ENCODE measurements around the gene CDH23.

DNA sequence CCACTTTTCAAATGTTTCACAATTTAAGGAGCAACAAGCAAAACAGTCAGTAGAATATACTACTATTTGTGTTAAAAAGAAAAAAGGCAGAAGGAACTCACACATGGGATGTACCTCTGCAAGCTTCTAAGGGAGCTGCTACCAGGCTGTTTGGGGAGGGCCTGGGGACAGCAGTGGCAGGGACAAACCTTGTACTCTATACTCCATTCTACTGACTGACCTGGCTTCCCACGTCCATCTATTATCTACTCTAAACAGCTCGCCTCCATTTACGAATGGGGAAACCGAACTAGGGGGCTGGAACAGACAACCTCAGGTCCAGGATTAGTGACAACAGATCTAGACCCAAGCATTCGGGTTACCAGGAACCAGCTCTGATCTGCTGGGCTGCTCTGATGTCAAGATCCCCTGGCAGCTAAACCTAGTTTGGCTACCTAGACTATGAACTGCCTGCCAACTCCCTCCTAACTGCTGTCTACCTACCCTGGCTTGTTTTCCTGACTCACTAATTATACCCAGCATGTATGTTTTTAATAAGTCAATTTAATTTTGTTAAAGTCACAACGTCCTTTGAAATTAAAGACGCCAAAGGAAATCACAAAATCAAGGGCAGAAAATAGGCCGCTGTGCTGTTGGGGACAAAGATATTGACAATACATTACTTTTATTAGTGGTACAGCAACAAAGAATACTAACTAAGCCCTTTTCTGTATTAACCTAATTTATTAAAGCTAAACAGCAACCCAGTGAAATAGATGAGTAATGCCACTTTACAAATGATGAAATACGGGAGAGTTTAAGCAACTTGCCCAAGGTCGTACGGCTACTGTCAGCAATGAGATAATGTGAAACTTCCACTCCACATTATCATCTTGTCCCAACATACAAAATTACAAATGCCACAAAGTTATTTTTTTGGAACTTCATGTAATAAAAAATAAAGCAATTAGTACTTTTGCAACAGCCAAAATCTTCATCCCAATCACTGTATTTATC is 449.0 kb downstream of the CDH23 start:
- TF ChIP-seq, protein P1, sequence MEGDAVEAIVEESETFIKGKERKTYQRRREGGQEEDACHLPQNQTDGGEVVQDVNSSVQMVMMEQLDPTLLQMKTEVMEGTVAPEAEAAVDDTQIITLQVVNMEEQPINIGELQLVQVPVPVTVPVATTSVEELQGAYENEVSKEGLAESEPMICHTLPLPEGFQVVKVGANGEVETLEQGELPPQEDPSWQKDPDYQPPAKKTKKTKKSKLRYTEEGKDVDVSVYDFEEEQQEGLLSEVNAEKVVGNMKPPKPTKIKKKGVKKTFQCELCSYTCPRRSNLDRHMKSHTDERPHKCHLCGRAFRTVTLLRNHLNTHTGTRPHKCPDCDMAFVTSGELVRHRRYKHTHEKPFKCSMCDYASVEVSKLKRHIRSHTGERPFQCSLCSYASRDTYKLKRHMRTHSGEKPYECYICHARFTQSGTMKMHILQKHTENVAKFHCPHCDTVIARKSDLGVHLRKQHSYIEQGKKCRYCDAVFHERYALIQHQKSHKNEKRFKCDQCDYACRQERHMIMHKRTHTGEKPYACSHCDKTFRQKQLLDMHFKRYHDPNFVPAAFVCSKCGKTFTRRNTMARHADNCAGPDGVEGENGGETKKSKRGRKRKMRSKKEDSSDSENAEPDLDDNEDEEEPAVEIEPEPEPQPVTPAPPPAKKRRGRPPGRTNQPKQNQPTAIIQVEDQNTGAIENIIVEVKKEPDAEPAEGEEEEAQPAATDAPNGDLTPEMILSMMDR (IDR thresholded peaks at IDR 0.05; ENCODE audit: control extremely low read depth in 1 of 3, insufficient read depth in 1 of 3, low read depth in 1 of 3, low read length in 3 of 3), result no peak
- TF ChIP-seq POLR2AphosphoS5 (IDR thresholded peaks at IDR 0.05; ENCODE audit: low read depth, low read length) (no peak), NRF1 (IDR thresholded peaks at IDR 0.05; ENCODE audit: low read depth, low read length) (no peak), CBX5 (IDR thresholded peaks at IDR 0.05; ENCODE audit: low read depth, low read length) (no peak), YY1 (IDR thresholded peaks at IDR 0.05; ENCODE audit: low read depth, low read length) (no peak), RFX5 (IDR thresholded peaks at IDR 0.05; ENCODE audit: borderline replicate concordance, low read depth, low read length) (no peak), TCF12 (IDR thresholded peaks at IDR 0.05; ENCODE audit: low read depth, low read length) (no peak), SIN3A (conservative IDR thresholded peaks at IDR 0.05 in 1 of 2, IDR thresholded peaks at IDR 0.05 in 1 of 2; ENCODE audit: low read depth in 1 of 2, low read length in 2 of 2) (no peak), FOSL1 (IDR thresholded peaks at IDR 0.05; ENCODE audit: insufficient read depth, low read depth, low read length) (no peak), SP4 (IDR thresholded peaks at IDR 0.05; ENCODE audit: low read length) (no peak), RNF2 (IDR thresholded peaks at IDR 0.05; ENCODE audit: borderline replicate concordance, low read depth, low read length, missing control alignments, poor library complexity, severe bottlenecking) (no peak), SP1 (IDR thresholded peaks at IDR 0.05; ENCODE audit: low read depth, low read length) (no peak)
